ENCODE data around the gene GALNT12. TPM values are rescaled to one million over a fixed set of nuclear protein-coding genes. Genes with fewer than 3 reads are reported as not detected.

GALNT12 gene
- total RNA-seq, 1 experiment from 2014 or later = 4.6 TPM

GRCh38 chr9:98804083-98804482, 3.4 kb upstream of the GALNT12 start:
- DNase-seq (ENCODE audit: low read depth) = no peak

GRCh38 chr9:98805506-98806272, 1.8 kb upstream of the GALNT12 start:
- DNase-seq (ENCODE audit: low read depth) = no peak

GRCh38 chr9:98806394-98807035, 955 bp upstream of the GALNT12 start:
- no peak for DNase-seq (ENCODE audit: low read depth)

- DNase-seq (ENCODE audit: low read depth) = no peak
Measured at GRCh38 chr9:98807814-98808195, 335 bp downstream of the GALNT12 start.

- no peak for DNase-seq (ENCODE audit: low read depth)
Measured at GRCh38 chr9:98808411-98808815, 943 bp downstream of the GALNT12 start.

- DNase-seq (ENCODE audit: low read depth) = no peak
Measured at GRCh38 chr9:98808875-98809274, 1.4 kb downstream of the GALNT12 start.

GRCh38 chr9:98809311-98810101, 2.0 kb downstream of the GALNT12 start:
- DNase-seq (ENCODE audit: low read depth) = no peak

GRCh38 chr9:98810102-98810842, 2.8 kb downstream of the GALNT12 start:
- DNase-seq (ENCODE audit: low read depth) = no peak

- DNase-seq (ENCODE audit: low read depth) = peak; percentile 62
Measured at GRCh38 chr9:98811051-98811650, 3.7 kb downstream of the GALNT12 start.

GRCh38 chr9:98815391-98815951, 8.0 kb downstream of the GALNT12 start:
- DNase-seq (ENCODE audit: low read depth) = no peak

- no peak for DNase-seq (ENCODE audit: low read depth)
Measured at GRCh38 chr9:98818764-98819163, 11.3 kb downstream of the GALNT12 start.

GRCh38 chr9:98819231-98819630, 11.8 kb downstream of the GALNT12 start:
- no peak for DNase-seq (ENCODE audit: low read depth)

GRCh38 chr9:98821831-98822230, 14.4 kb downstream of the GALNT12 start:
- DNase-seq (ENCODE audit: low read depth) = no peak

- DNase-seq (ENCODE audit: low read depth) = no peak
Measured at GRCh38 chr9:98822661-98823060, 15.2 kb downstream of the GALNT12 start.

GRCh38 chr9:98823666-98824334, 16.3 kb downstream of the GALNT12 start:
- DNase-seq (ENCODE audit: low read depth) = no peak

GRCh38 chr9:98825414-98825813, 17.9 kb downstream of the GALNT12 start:
- no peak for DNase-seq (ENCODE audit: low read depth)

GRCh38 chr9:98826716-98827115, 19.2 kb downstream of the GALNT12 start:
- no peak for DNase-seq (ENCODE audit: low read depth)

GRCh38 chr9:98829766-98830165, 22.3 kb downstream of the GALNT12 start:
- no peak for DNase-seq (ENCODE audit: low read depth)

GRCh38 chr9:98830554-98830953, 23.1 kb downstream of the GALNT12 start:
- no peak for DNase-seq (ENCODE audit: low read depth)

GRCh38 chr9:98831696-98832095, 24.2 kb downstream of the GALNT12 start:
- no peak for DNase-seq (ENCODE audit: low read depth)

- no peak for DNase-seq (ENCODE audit: low read depth)
Measured at GRCh38 chr9:98832768-98833089, 25.3 kb downstream of the GALNT12 start.

Data from RPMI7951 (cell line).